Activated T-helper 1 cell treated with anti-CD3 and anti-CD28 coated beads, Interleukin-12 subunit alpha, Interleukin-12 subunit beta, Interleukin-2, Interleukin-4 antibody, amounts not matched to agents 30 ng/mL and 10 ng/mL and 1 ng/mL, durations not matched to agents 14 hours and 24 hours and 36 hours (primary cell): ENCODE measurements around the gene ZNF581. TPM values are rescaled to one million over a fixed set of nuclear protein-coding genes. Genes with fewer than 3 reads are reported as not detected.

Experiments used
- DNase-seq: peaks from one replicate; pipeline ENCODE4 v3.0.0; 2021; ENCODE audit warnings: low spot score
- H3K27ac Mint-ChIP-seq: one replicate; pipeline ENCODE4 v1.8.0; 2021; ENCODE audit warnings: mild to moderate bottlenecking, mixed read lengths
- H3K27me3 Mint-ChIP-seq: one replicate; pipeline ENCODE4 v1.8.0; 2022; ENCODE audit warnings: mild to moderate bottlenecking, moderate library complexity, mixed read lengths; ENCODE audit not compliant: insufficient read depth
- H3K36me3 Mint-ChIP-seq: one replicate; pipeline ENCODE4 v1.8.0; 2021; ENCODE audit warnings: low read depth, mixed read lengths
- H3K4me1 Mint-ChIP-seq: one replicate; pipeline ENCODE4 v1.8.0; 2021; ENCODE audit warnings: low read depth, mixed read lengths
- H3K4me3 Mint-ChIP-seq: one replicate; pipeline ENCODE4 v1.8.0; 2021; ENCODE audit warnings: mild to moderate bottlenecking, moderate library complexity, mixed read lengths
- H3K9me3 Mint-ChIP-seq: one replicate; pipeline ENCODE4 v1.8.0; 2021; ENCODE audit warnings: mixed read lengths
- intact Hi-C: fragments of 100-400 bp; cut with micrococcal nuclease; formaldehyde crosslinking; loops from one replicate; pipeline ENCODE4 v1.15.1; 2024
- total RNA-seq: library from RNA; stranded (reverse); gene quantifications from 2 replicates; pipeline ENCODE4 v1.2.3, GENCODE V29; 2022

Gene ZNF581
- total RNA-seq, 1 donor from 2014 or later, result 36.4 TPM

DNA sequence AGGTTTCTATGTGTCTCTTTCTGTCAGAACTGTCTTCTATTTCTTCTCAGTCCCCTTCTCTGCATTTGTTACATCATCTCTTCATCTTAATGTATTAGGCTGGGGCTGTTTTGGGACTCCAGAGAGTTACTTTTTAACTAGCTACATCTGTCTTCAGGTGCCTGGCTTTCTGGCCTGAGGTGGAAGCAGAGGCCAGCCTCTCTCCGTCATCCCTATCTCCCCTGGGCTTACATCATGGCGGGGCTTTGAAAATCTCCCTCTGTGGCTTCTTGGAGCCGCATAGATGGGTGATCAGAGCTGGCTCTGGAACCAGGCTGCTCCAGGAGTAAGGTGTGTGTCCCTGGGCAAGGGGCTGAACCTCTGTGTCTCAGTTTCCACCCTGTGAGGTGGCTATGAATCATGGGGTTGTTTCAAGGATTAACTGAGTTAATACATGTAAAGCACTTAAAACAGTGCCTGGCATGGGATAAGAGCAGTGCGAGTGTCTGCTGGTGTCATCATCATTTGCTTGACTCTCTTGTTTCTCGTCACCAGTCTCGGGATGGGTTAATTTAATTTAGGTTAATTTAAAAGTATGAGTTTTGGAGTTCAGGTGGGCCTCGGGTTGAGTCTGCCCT lies 33.5 kb downstream of the ZNF581 start:
- peaks cover 37% of the 10 kb centered on the region for H3K4me1 Mint-ChIP-seq
- no peak for DNase-seq
- peak overlapping the region; percentile 18 for H3K27ac Mint-ChIP-seq
- H3K27me3 Mint-ChIP-seq, result no peaks in the 10 kb centered on the region
- H3K36me3 Mint-ChIP-seq, result peaks cover 40% of the 10 kb centered on the region
- H3K9me3 Mint-ChIP-seq, result no peaks in the 10 kb centered on the region
- intact Hi-C loops, result loop anchor here (5.0 kb wide), 1 partner anchor 445 kb away; the partner anchor contains the start of gene ZNF787
- peak overlapping the region; percentile 98 for H3K4me3 Mint-ChIP-seq

DNA sequence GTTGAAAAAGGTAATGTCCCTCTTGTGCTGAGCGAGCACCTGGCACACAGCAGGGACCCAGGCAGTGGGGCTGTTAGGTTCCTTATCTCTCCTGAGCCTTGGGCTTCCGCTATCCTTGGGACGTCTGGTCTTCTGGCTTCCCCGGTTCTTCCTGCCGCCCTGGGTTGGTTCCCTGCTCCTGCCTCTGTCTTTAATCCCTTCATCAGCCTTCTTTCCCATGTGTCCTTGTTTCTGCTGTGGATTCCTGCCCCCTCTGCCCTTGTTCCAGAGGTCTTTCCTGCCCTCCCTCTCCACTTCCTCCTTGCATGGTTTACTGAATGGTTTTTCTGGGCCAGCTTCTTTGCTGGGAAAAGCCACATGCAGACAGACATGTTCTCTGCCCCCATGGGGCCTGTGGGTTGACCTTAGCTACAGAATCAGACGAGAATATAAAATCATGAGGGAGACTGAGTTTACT lies 34.2 kb downstream of the ZNF581 start:
- no peaks in the 10 kb centered on the region for H3K9me3 Mint-ChIP-seq
- intact Hi-C loops, result loop anchor here (5.0 kb wide), 1 partner anchor 445 kb away; the partner anchor contains the start of gene ZNF787
- DNase-seq, result no peak
- H3K27me3 Mint-ChIP-seq, result no peaks in the 10 kb centered on the region
- peak overlapping the region; percentile 60 for H3K4me3 Mint-ChIP-seq
- H3K4me1 Mint-ChIP-seq, result peaks cover 37% of the 10 kb centered on the region
- peaks cover 40% of the 10 kb centered on the region for H3K36me3 Mint-ChIP-seq
- H3K27ac Mint-ChIP-seq, result peak overlapping the region; percentile 67

- no peaks in the 10 kb centered on the region for H3K27me3 Mint-ChIP-seq
- no peak overlapping the region for H3K27ac Mint-ChIP-seq
- no peaks in the 10 kb centered on the region for H3K9me3 Mint-ChIP-seq
- H3K4me1 Mint-ChIP-seq, result peaks cover 37% of the 10 kb centered on the region
- H3K36me3 Mint-ChIP-seq, result peaks cover 39% of the 10 kb centered on the region
- no peak overlapping the region for H3K4me3 Mint-ChIP-seq
- intact Hi-C loops, result loop anchor here (5.0 kb wide), 1 partner anchor 444 kb away; the partner anchor contains the start of gene ZNF787
- DNase-seq, result no peak
Observed at GRCh38 chr19:55678121-55678671, 34.7 kb downstream of the ZNF581 start.

- Mint-ChIP-seq H3K4me3 (no peak overlapping the region), H3K9me3 (no peaks in the 10 kb centered on the region), H3K27ac (no peak overlapping the region), H3K27me3 (no peaks in the 10 kb centered on the region), H3K36me3 (peaks cover 32% of the 10 kb centered on the region), H3K4me1 (peaks cover 33% of the 10 kb centered on the region)
- no peak for DNase-seq
- intact Hi-C loops, result loop anchor here (5.0 kb wide), 1 partner anchor 443 kb away; the partner anchor contains the start of gene ZNF787
Observed at GRCh38 chr19:55679343-55680257, 36.2 kb downstream of the ZNF581 start.

GRCh38 chr19:55680339-55681130 lies 37.1 kb downstream of the ZNF581 start:
- intact Hi-C loops, result no loop called here
- Mint-ChIP-seq H3K4me3 (no peak overlapping the region), H3K27me3 (no peaks in the 10 kb centered on the region), H3K4me1 (peaks cover 32% of the 10 kb centered on the region), H3K27ac (no peak overlapping the region), H3K9me3 (no peaks in the 10 kb centered on the region), H3K36me3 (peaks cover 31% of the 10 kb centered on the region)
- no peak for DNase-seq

DNA sequence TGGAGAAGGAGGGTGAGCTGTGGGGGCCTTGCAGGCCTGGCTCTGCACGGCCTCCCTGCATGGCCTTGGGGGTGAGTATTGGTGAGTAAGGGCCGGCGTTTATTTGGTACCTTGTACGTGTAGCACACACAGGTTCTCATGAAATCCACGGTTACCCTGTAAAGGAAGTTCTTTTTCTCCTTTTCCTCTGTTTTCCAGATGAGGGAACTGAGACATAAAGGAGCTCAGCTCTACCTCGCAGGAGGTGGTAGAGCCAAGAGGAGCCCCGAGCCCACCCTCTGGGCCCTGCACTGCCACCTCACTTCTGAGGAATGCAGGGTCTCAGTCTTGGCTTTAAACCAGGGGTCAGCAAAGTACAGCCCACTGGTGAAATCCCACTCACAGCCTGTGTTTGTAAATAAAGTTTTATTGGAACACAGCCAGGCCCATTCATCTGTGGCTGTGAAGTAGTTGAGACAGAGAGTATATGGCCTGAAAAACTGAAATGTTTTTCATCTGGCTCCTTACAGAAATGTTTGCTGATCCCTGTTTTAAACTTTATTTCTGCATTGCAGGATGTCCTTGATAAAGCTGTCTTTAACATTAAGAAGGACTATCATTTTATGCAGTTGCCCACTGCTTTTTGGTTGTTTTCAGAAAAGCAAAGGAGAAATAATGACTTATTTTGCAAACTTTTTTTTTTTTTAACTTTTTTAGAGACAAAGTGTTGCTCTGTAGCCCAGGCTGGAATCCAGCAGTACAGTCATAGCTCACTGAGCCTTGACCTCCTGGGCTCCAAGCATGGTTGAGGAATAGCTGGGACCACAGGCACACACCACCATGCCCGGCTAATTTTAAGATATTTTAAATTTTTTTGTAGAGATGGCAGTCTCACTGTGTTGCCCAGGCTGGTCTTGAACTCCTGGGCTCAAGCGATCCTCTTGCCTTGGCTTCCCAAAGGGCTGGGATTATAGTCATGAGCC lies 38.0 kb downstream of the ZNF581 start:
- no peak overlapping the region for H3K4me3 Mint-ChIP-seq
- no peak for DNase-seq
- H3K9me3 Mint-ChIP-seq, result no peaks in the 10 kb centered on the region
- H3K27ac Mint-ChIP-seq, result no peak overlapping the region
- peaks cover 29% of the 10 kb centered on the region for H3K36me3 Mint-ChIP-seq
- no peaks in the 10 kb centered on the region for H3K27me3 Mint-ChIP-seq
- intact Hi-C loops, result no loop called here
- H3K4me1 Mint-ChIP-seq, result peaks cover 23% of the 10 kb centered on the region

DNA sequence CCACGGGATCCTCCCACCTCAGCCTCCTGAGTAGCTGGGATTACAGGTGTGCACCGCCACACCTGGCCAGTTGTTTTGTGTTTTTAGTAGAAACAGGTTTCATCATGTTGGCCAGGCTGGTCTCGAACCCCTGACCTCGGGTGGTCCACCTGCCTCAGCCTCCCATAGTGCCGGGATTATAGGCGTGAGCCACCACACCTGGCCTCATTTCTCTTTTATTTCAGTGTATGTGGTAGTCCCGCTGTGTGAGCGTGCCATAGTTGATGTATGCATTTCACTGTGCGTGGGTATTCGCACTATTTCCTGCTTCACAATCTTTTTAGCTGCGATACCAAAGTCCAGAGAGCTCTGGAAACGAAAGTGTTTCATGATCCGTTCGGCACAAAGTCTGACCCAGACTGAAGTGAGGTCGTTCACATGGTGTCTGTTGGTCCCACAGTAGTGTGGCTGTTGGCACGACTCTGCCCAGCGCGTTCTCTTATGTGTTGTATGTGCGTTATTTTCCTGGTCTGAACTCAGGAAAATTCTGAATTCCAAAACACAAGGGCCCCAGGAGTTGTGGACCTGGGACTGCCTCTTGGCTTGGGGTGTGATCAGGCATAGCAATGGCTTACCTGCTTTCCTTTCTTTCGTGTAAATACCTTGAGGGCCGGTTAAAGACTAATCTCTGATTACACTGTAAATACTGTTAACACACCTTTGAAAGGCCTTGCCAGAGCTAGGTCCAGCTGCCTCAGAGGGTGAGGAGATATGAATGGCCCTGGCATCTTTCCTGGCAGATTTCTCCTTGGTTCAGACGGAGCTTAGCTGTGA lies 40.2 kb downstream of the ZNF581 start:
- Mint-ChIP-seq H3K27ac (no peak overlapping the region), H3K4me1 (peaks cover 6% of the 10 kb centered on the region), H3K4me3 (no peak overlapping the region), H3K27me3 (no peaks in the 10 kb centered on the region), H3K9me3 (no peaks in the 10 kb centered on the region), H3K36me3 (peaks cover 16% of the 10 kb centered on the region)
- DNase-seq, result no peak
- intact Hi-C loops, result no loop called here

- Mint-ChIP-seq H3K27me3 (no peaks in the 10 kb centered on the region), H3K4me1 (no peaks in the 10 kb centered on the region), H3K4me3 (no peak overlapping the region), H3K36me3 (peaks cover 6% of the 10 kb centered on the region), H3K27ac (no peak overlapping the region), H3K9me3 (no peaks in the 10 kb centered on the region)
- intact Hi-C loops, result no loop called here
- no peak for DNase-seq
Observed at GRCh38 chr19:55684946-55685681, 41.7 kb downstream of the ZNF581 start.

DNA sequence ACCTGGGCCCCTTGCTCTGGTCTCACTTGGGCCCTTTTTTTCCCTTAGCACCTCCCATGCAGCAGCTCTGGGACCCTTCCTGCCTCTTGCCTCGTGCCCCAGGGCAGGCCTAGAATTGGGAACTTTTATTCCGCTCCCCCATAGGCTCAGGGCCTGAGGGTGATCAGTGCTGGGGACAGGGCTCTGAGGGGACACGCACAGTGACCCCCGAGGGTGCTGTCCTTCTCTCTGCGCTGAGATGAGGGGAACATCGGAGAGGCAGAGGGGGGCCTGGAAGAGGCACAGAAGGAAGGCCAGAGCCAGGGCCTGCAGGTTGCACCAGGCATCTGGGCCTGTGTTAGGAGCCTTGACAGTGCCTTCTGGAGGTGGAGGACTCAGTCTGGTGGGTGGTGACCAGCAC lies 42.3 kb downstream of the ZNF581 start:
- H3K4me3 Mint-ChIP-seq, result no peak overlapping the region
- no peaks in the 10 kb centered on the region for H3K4me1 Mint-ChIP-seq
- peaks cover 6% of the 10 kb centered on the region for H3K36me3 Mint-ChIP-seq
- H3K27me3 Mint-ChIP-seq, result no peaks in the 10 kb centered on the region
- H3K27ac Mint-ChIP-seq, result no peak overlapping the region
- no peaks in the 10 kb centered on the region for H3K9me3 Mint-ChIP-seq
- DNase-seq, result no peak
- intact Hi-C loops, result no loop called here

- DNase-seq, result no peak
- no peaks in the 10 kb centered on the region for H3K27me3 Mint-ChIP-seq
- intact Hi-C loops, result no loop called here
- H3K36me3 Mint-ChIP-seq, result peaks cover 6% of the 10 kb centered on the region
- no peak overlapping the region for H3K4me3 Mint-ChIP-seq
- no peak overlapping the region for H3K27ac Mint-ChIP-seq
- H3K9me3 Mint-ChIP-seq, result no peaks in the 10 kb centered on the region
- H3K4me1 Mint-ChIP-seq, result no peaks in the 10 kb centered on the region
Observed at GRCh38 chr19:55686311-55687050, 43.0 kb downstream of the ZNF581 start.
